ENCODE results near the gene MYO10.

DNA sequence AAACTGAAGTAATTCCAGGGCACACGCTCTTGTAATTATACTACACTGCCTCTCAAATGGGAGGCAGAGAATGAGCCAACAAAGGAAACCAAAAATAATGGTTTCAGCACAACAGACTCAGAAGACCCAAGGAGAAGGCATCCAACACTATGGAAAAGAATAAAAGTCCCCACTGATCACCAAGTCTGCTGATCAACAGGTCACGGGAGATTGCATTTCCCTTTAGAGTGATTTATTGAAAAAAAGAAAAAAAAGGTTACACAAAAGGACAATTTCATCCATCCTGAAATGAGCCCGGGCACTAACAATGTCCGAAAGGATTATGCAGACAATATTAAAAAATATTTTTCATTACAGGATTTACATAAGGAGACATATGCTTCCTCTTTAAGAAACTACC is 28.8 kb downstream of the MYO10 start:
- TF ChIP-seq, protein P1, sequence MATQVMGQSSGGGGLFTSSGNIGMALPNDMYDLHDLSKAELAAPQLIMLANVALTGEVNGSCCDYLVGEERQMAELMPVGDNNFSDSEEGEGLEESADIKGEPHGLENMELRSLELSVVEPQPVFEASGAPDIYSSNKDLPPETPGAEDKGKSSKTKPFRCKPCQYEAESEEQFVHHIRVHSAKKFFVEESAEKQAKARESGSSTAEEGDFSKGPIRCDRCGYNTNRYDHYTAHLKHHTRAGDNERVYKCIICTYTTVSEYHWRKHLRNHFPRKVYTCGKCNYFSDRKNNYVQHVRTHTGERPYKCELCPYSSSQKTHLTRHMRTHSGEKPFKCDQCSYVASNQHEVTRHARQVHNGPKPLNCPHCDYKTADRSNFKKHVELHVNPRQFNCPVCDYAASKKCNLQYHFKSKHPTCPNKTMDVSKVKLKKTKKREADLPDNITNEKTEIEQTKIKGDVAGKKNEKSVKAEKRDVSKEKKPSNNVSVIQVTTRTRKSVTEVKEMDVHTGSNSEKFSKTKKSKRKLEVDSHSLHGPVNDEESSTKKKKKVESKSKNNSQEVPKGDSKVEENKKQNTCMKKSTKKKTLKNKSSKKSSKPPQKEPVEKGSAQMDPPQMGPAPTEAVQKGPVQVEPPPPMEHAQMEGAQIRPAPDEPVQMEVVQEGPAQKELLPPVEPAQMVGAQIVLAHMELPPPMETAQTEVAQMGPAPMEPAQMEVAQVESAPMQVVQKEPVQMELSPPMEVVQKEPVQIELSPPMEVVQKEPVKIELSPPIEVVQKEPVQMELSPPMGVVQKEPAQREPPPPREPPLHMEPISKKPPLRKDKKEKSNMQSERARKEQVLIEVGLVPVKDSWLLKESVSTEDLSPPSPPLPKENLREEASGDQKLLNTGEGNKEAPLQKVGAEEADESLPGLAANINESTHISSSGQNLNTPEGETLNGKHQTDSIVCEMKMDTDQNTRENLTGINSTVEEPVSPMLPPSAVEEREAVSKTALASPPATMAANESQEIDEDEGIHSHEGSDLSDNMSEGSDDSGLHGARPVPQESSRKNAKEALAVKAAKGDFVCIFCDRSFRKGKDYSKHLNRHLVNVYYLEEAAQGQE (IDR thresholded peaks at IDR 0.05; ENCODE audit: low read depth): no peak
- no peak for TF ChIP-seq TCF12 (IDR thresholded peaks at IDR 0.05; ENCODE audit: low read depth)
- TF ChIP-seq EP300 (IDR thresholded peaks at IDR 0.05; ENCODE audit: borderline replicate concordance): no peak
